ENCODE data around the gene NR2C1. TPM values are rescaled to one million over a fixed set of nuclear protein-coding genes. Genes with fewer than 3 reads are reported as not detected.

NR2C1 gene
- total and polyA plus RNA-seq, 2 of the 8 experiments (the other 6 are each of a cell fraction or from before 2014, with no cell fraction given): 22.8 to 48.3 TPM

DNA sequence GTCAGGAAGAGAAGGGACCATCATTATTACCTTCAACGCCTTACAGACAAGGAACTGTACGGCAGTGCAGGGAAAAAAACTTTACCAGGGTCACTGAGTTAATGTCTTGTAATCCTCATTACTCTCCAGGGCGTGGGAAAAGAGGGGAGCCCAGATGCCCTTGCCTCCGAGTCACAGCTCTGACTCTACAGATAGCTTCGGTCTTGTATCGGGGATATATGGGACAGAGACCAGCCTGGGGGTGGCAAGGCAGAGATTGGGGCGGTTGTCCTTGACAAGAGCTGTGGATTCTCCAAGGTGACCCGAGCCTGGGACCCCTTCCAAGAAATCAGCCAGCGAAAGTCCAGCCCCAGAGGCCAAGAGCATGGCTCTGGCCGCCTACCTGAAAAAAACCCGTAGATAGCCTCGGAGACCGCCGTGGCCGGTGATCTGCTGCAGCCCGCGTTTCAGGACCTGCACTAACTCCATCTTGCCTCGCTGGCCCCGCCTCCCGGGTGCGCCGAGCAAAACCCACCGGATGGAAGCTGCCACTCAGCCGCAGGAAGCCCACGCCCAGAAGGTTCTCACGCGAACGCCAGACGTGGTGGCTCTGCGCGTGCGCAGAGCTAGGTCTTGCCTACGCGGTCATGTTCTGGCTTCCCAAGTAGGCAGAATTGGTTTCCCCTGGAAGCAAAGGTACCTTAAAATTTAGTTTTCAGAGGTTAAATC, 70.1 kb downstream of the NR2C1 start, which contains the start of gene NDUFA12:
Gene NDUFA12, minus strand, starts transcription at position 485 of the 708 bp plus-strand sequence. Its CDS starts 17 bp downstream, at position 468.
- Histone ChIP-seq H4K8ac (ENCODE audit: extremely low read depth, insufficient read depth, low read length) (peak within 1 kb of the TSS; percentile 90), H3K79me1 (ENCODE audit: low read depth, low read length) (no peaks in the 10 kb centered on the region), H3K4me3 (ENCODE audit: extremely low read depth in 1 of 4, insufficient read depth in 2 of 4, low read depth in 3 of 4, low read length in 4 of 4) (peak within 1 kb of the TSS; percentile 78 to 95 (median 94)), H4K20me1 (replicated peaks in 1 of 2; ENCODE audit: control insufficient read depth in 1 of 2, insufficient read depth in 2 of 2, low read length in 2 of 2) (no peaks in the 10 kb centered on the region), H2AK5ac (ENCODE audit: low read depth, low read length) (no peak within 1 kb of the TSS), H2BK20ac (ENCODE audit: low read length) (no peak within 1 kb of the TSS), H3K27me3 (replicated peaks in 1 of 4; ENCODE audit: control insufficient read depth in 3 of 4, extremely low read depth in 1 of 4, insufficient read depth in 3 of 4, low read length in 3 of 4) (no peaks in the 10 kb centered on the region), H3K79me2 (ENCODE audit: control insufficient read depth in 1 of 2, insufficient read depth in 2 of 2, low read length in 2 of 2) (peaks cover 0 to 21% of the 10 kb centered on the region in 2 experiments; a peak in 2 of 4 replicates), H3K9ac (replicated peaks in 1 of 4; ENCODE audit: extremely low read depth in 1 of 4, low read depth in 3 of 4, low read length in 3 of 4) (peak within 1 kb of the TSS; percentile 54 to 91 (median 86)), H2BK5ac (ENCODE audit: low read depth, low read length) (peak within 1 kb of the TSS; percentile 6; the same call in 1 of the 2 replicates), H3K4ac (replicated peaks; ENCODE audit: insufficient read length, low read depth, low read length) (no peak within 1 kb of the TSS), H3K4me1 (replicated peaks in 1 of 4; ENCODE audit: control insufficient read depth in 3 of 4, insufficient read depth in 4 of 4, low read length in 3 of 4) (no peaks in the 10 kb centered on the region), H2AFZ (ENCODE audit: low read length) (peak within 1 kb of the TSS; percentile 96), H3K36me3 (ENCODE audit: control insufficient read depth in 2 of 4, insufficient read depth in 4 of 4, low read length in 3 of 4) (0 out of 8 replicates have a peak, but pooled peaks cover 0 to 4% (median 0%) of the 10 kb centered on the region in 4 experiments), H2BK120ac (replicated peaks; ENCODE audit: low read depth, low read length) (no peak within 1 kb of the TSS), H3K23ac (ENCODE audit: insufficient read length) (no peak within 1 kb of the TSS), H3K4me2 (ENCODE audit: insufficient read depth in 1 of 2, low read depth in 2 of 2, low read length in 2 of 2) (peak within 1 kb of the TSS; percentile 73 to 75), H4K91ac (replicated peaks; ENCODE audit: insufficient read length, low read length) (peak within 1 kb of the TSS; percentile 32), H3K14ac (ENCODE audit: insufficient read length) (no peak within 1 kb of the TSS), H3K56ac (replicated peaks; ENCODE audit: insufficient read length, low read depth, low read length) (peak within 1 kb of the TSS; percentile 74), H3K9me3 (ENCODE audit: insufficient read depth in 2 of 2, low read depth in 1 of 2, low read length in 1 of 2) (peaks cover 0 to 2% of the 10 kb centered on the region in 2 experiments; a peak in 1 of 4 replicates), H2BK15ac (ENCODE audit: low read length) (no peak within 1 kb of the TSS), H3K27ac (ENCODE audit: low read depth, low read length) (peak within 1 kb of the TSS; percentile 80), H3K18ac (ENCODE audit: extremely low read depth, low read length) (peak within 1 kb of the TSS; percentile 86), H2BK12ac (ENCODE audit: low read depth, low read length) (peak within 1 kb of the TSS; percentile 27; the same call in 1 of the 2 replicates), H3K23me2 (ENCODE audit: low read depth, low read length) (no peaks in the 10 kb centered on the region), H4K5ac (ENCODE audit: insufficient read length, low read depth, low read length) (no peak within 1 kb of the TSS)
- FAIRE-seq (peak; percentile 82), DNase-seq (ENCODE audit: low read depth in 1 of 2, low spot score in 2 of 2) (peak; percentile 93 to 96)
- WGBS, 2 experiments (ENCODE audit: extremely low coverage in 1 of 2, insufficient coverage in 1 of 2, insufficient read length in 1 of 2, insufficient replicate concordance in 2 of 2, low coverage in 1 of 2, low lambda C conversion rate in 2 of 2, missing lambda C conversion rate in 1 of 2): 4% methylated on average over 34 of the region's 34 CpGs; no CpG with 5 or more reads in 1 of the 2 experiments
- POLR2A ChIA-PET (ENCODE audit: partially characterized antibody): interaction anchor here (0.6 to 2.0 kb wide), 17 partner anchors 8 to 470 kb away, joined by 3 to 17 read pairs (median 6); partner anchors contain the start of genes FGD6, METAP2, NR2C1 and VEZT
- CTCF ChIA-PET (ENCODE audit: partially characterized antibody): interaction anchor here (0.8 to 1.2 kb wide), 3 partner anchors 15 to 333 kb away, joined by 3 to 4 read pairs (median 4); no protein-coding TSS in a partner anchor
- peak in 1 of 2 experiments; percentile 16; a peak in 1 of 4 replicates for TF ChIP-seq RAD21 (IDR thresholded peaks at IDR 0.05 in 1 of 2, conservative IDR thresholded peaks at IDR 0.05 in 1 of 2; ENCODE audit: low read depth in 2 of 2, low read length in 2 of 2)
- 0 out of 2 replicates have a peak, but pooled peaks have one; percentile 53 for TF ChIP-seq SP1 (IDR thresholded peaks at IDR 0.05; ENCODE audit: low read depth, low read length)
- TF ChIP-seq SP4 (IDR thresholded peaks at IDR 0.05; ENCODE audit: low read length): no peak
- peak; percentile 98 for TF ChIP-seq PHF8 (conservative IDR thresholded peaks at IDR 0.05; ENCODE audit: low read depth, low read length)
- no peak for TF ChIP-seq ATF3 (IDR thresholded peaks at IDR 0.05; ENCODE audit: insufficient read depth, low read depth, low read length)
- TF ChIP-seq EP300 (IDR thresholded peaks at IDR 0.05; ENCODE audit: borderline replicate concordance in 1 of 2, low read depth in 2 of 2, low read length in 2 of 2): no peak
- TF ChIP-seq SIRT6 (IDR thresholded peaks at IDR 0.05; ENCODE audit: low read length): no peak
- no peak for TF ChIP-seq NANOG (IDR thresholded peaks at IDR 0.05; ENCODE audit: insufficient read depth, low read depth, low read length, poor library complexity, severe bottlenecking)
- TF ChIP-seq NRF1 (IDR thresholded peaks at IDR 0.05; ENCODE audit: low read depth, low read length): peak; percentile 94
- TF ChIP-seq POU5F1 (IDR thresholded peaks at IDR 0.05; ENCODE audit: low read depth, low read length): no peak
- peak; percentile 90 for TF ChIP-seq TBP (IDR thresholded peaks at IDR 0.05; ENCODE audit: low read depth, low read length)
